ENCODE measurements around the gene TAF1C.

TAF1C gene

GRCh38 chr16:84215531-84215930 lies 28.7 kb upstream of the TAF1C start:
- H3K9ac ChIP-seq (ENCODE audit: low read depth, low read length) = no peak overlapping the region
- no peaks in the 10 kb centered on the region for H3K36me3 ChIP-seq (ENCODE audit: insufficient read depth, low read length)
- H2AFZ ChIP-seq (ENCODE audit: low read depth, low read length) = no peak overlapping the region
- H3K4me3 ChIP-seq (ENCODE audit: low read depth in 1 of 2, low read length in 2 of 2) = no peak overlapping the region
- DNase-seq (no peak), ATAC-seq (ENCODE audit: insufficient read depth, low read depth) (no peak)
- TF ChIP-seq EZH2 (IDR thresholded peaks at IDR 0.05; ENCODE audit: borderline replicate concordance, low read depth, low read length, severe bottlenecking) (no peak), CTCF (IDR thresholded peaks at IDR 0.05; ENCODE audit: borderline replicate concordance, extremely low read depth, low read length, poor library complexity, severe bottlenecking) (no peak)
- no peaks in the 10 kb centered on the region for H4K20me1 ChIP-seq (ENCODE audit: insufficient read depth, low read length)
- no peaks in the 10 kb centered on the region for H3K79me2 ChIP-seq (ENCODE audit: insufficient read depth, low read length)
- H3K27me3 ChIP-seq (ENCODE audit: insufficient read depth, low read length, poor library complexity) = no peaks in the 10 kb centered on the region
- no peaks in the 10 kb centered on the region for H3K9me3 ChIP-seq (ENCODE audit: insufficient read depth, low read length, severe bottlenecking)
- no peak overlapping the region for H3K4me2 ChIP-seq (ENCODE audit: insufficient read depth, low read length)
- no peaks in the 10 kb centered on the region for H3K4me1 ChIP-seq (ENCODE audit: insufficient read depth, low read length)
- no peak overlapping the region for H3K27ac ChIP-seq (ENCODE audit: low read length)

GRCh38 chr16:84214451-84215066 lies 27.7 kb upstream of the TAF1C start:
- no peak for TF ChIP-seq EZH2 (IDR thresholded peaks at IDR 0.05; ENCODE audit: borderline replicate concordance, low read depth, low read length, severe bottlenecking)
- no peak for TF ChIP-seq CTCF (IDR thresholded peaks at IDR 0.05; ENCODE audit: borderline replicate concordance, extremely low read depth, low read length, poor library complexity, severe bottlenecking)
- no peak overlapping the region for H3K4me2 ChIP-seq (ENCODE audit: insufficient read depth, low read length)
- no peak overlapping the region for H3K9ac ChIP-seq (ENCODE audit: low read depth, low read length)
- no peaks in the 10 kb centered on the region for H3K4me1 ChIP-seq (ENCODE audit: insufficient read depth, low read length)
- H3K27ac ChIP-seq (ENCODE audit: low read length) = no peak overlapping the region
- no peak overlapping the region for H3K4me3 ChIP-seq (ENCODE audit: low read depth in 1 of 2, low read length in 2 of 2)
- no peak overlapping the region for H2AFZ ChIP-seq (ENCODE audit: low read depth, low read length)
- DNase-seq = no peak
- no peaks in the 10 kb centered on the region for H3K36me3 ChIP-seq (ENCODE audit: insufficient read depth, low read length)
- ATAC-seq (ENCODE audit: insufficient read depth, low read depth) = no peak
- no peaks in the 10 kb centered on the region for H4K20me1 ChIP-seq (ENCODE audit: insufficient read depth, low read length)
- H3K27me3 ChIP-seq (ENCODE audit: insufficient read depth, low read length, poor library complexity) = no peaks in the 10 kb centered on the region
- H3K79me2 ChIP-seq (ENCODE audit: insufficient read depth, low read length) = no peaks in the 10 kb centered on the region
- no peaks in the 10 kb centered on the region for H3K9me3 ChIP-seq (ENCODE audit: insufficient read depth, low read length, severe bottlenecking)

GRCh38 chr16:84212631-84213030 lies 25.8 kb upstream of the TAF1C start:
- Histone ChIP-seq H4K20me1 (ENCODE audit: insufficient read depth, low read length) (peaks cover 2% of the 10 kb centered on the region; the same call in 1 of the 2 replicates), H3K4me2 (ENCODE audit: insufficient read depth, low read length) (no peak overlapping the region), H3K27me3 (ENCODE audit: insufficient read depth, low read length, poor library complexity) (no peaks in the 10 kb centered on the region), H2AFZ (ENCODE audit: low read depth, low read length) (no peak overlapping the region), H3K4me1 (ENCODE audit: insufficient read depth, low read length) (no peaks in the 10 kb centered on the region), H3K9ac (ENCODE audit: low read depth, low read length) (no peak overlapping the region), H3K79me2 (ENCODE audit: insufficient read depth, low read length) (no peaks in the 10 kb centered on the region), H3K4me3 (ENCODE audit: low read depth in 1 of 2, low read length in 2 of 2) (no peak overlapping the region), H3K36me3 (ENCODE audit: insufficient read depth, low read length) (no peaks in the 10 kb centered on the region), H3K9me3 (ENCODE audit: insufficient read depth, low read length, severe bottlenecking) (no peaks in the 10 kb centered on the region), H3K27ac (ENCODE audit: low read length) (no peak overlapping the region)
- no peak for TF ChIP-seq CTCF (IDR thresholded peaks at IDR 0.05; ENCODE audit: borderline replicate concordance, extremely low read depth, low read length, poor library complexity, severe bottlenecking)
- TF ChIP-seq EZH2 (IDR thresholded peaks at IDR 0.05; ENCODE audit: borderline replicate concordance, low read depth, low read length, severe bottlenecking) = no peak
- DNase-seq (no peak), ATAC-seq (ENCODE audit: insufficient read depth, low read depth) (no peak)

All from DND-41 (cell line).